HFF-Myc (cell line): ENCODE results near the gene CPLX1.

Experiments used
- DNase-seq: peaks from one replicate; pipeline ENCODE4 v3.0.0-alpha.2; 2011; ENCODE audit warnings: low read depth; ENCODE audit errors: extremely low read depth
- H3K4me3 ChIP-seq: replicated peaks from 2 replicates; pipeline ENCODE4 v1.5.1; 2011; ENCODE audit warnings: low read depth, mild to moderate bottlenecking, control low read depth, low read length
- CTCF ChIP-seq: IDR thresholded peaks from 2 replicates; pipeline ENCODE4 v1.5.1; 2012; ENCODE audit warnings: mild to moderate bottlenecking, low read depth, low read length, control low read depth; ENCODE audit errors: missing control alignments

CPLX1 gene

GRCh38 chr4:769511-769910 is 56.4 kb downstream of the CPLX1 start:
- no peak overlapping the region for H3K4me3 ChIP-seq
- no peak for TF ChIP-seq CTCF
- no peak for DNase-seq

GRCh38 chr4:768995-769394 is 56.9 kb downstream of the CPLX1 start:
- no peak overlapping the region for H3K4me3 ChIP-seq
- DNase-seq, result no peak
- no peak for TF ChIP-seq CTCF

- no peak for TF ChIP-seq CTCF
- DNase-seq, result no peak
- H3K4me3 ChIP-seq, result no peak overlapping the region
Observed at GRCh38 chr4:768076-768475, 57.9 kb downstream of the CPLX1 start.

GRCh38 chr4:766559-767283 is 59.2 kb downstream of the CPLX1 start:
- H3K4me3 ChIP-seq, result no peak overlapping the region
- no peak for DNase-seq
- TF ChIP-seq CTCF, result no peak

- TF ChIP-seq CTCF, result no peak
- no peak overlapping the region for H3K4me3 ChIP-seq
- DNase-seq, result no peak
Observed at GRCh38 chr4:766152-766515, 59.8 kb downstream of the CPLX1 start.

GRCh38 chr4:764405-765169 is 61.3 kb downstream of the CPLX1 start:
- no peak overlapping the region for H3K4me3 ChIP-seq
- no peak for DNase-seq
- no peak for TF ChIP-seq CTCF
